ENCODE measurements around the gene RIC8B. TPM values are rescaled to one million over a fixed set of nuclear protein-coding genes. Genes with fewer than 3 reads are reported as not detected.
"Not testable (repeated sequence)": the region's sequence is repeated elsewhere in the genome, so short reads cannot be mapped to it uniquely, and the experiment has no call there.

RIC8B gene
- total RNA-seq, 1 donor from 2014 or later: 6.5 TPM

- peak; percentile 76 for TF ChIP-seq CTCF (conservative IDR thresholded peaks at IDR 0.05; ENCODE audit: low read depth, low read length)
- no peak overlapping the region for H3K4me3 ChIP-seq (ENCODE audit: low read depth, low read length)
- peak; percentile 3 for DNase-seq (ENCODE audit: low read depth)
These were observed 145.5 kb downstream of the RIC8B start for GRCh38 chr12:106919910-106920544.

- DNase-seq (ENCODE audit: low read depth); H3K4me3 ChIP-seq (ENCODE audit: low read depth, low read length): not testable (repeated sequence)
These were observed 147.5 kb downstream of the RIC8B start for GRCh38 chr12:106921976-106922375.

- not testable (repeated sequence) for DNase-seq (ENCODE audit: low read depth)
These were observed 149.1 kb downstream of the RIC8B start for GRCh38 chr12:106923594-106923993.

DNA sequence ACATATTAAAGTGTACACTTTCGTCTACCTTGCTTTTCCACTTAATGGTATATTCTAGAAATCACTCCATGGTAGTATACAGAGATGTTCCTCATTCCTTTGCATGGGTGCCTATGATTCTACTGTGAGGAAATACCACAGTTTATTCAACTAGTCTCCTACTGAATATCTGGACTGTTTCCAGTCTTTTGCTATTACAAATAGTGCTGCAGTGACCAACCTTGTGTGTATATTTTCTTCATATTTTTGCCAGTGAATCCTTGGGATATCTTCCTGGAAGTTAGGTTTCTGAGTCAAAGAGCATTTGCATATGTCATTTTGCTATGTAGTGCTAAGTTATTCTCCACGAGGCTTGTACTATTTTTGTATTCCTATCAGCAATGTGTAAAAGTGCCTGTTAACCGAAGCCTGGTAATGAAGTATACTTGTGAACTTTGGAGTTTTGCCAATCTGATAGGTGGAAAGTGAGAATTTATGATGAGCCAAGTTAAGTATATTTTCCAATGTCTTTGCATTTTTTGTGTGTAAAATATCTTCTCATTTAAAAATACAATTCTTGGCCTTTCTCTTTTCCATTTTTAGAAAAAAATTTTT, 149.9 kb downstream of the RIC8B start:
- no peak for TF ChIP-seq CTCF (conservative IDR thresholded peaks at IDR 0.05; ENCODE audit: low read depth, low read length)
- no peak overlapping the region for H3K4me3 ChIP-seq (ENCODE audit: low read depth, low read length)
- no peak for DNase-seq (ENCODE audit: low read depth)

More at GRCh38 chr12:106923594-106923993, 149.1 kb downstream of the RIC8B start:
- not testable (repeated sequence) for H3K4me3 ChIP-seq (ENCODE audit: low read depth, low read length)

DNA sequence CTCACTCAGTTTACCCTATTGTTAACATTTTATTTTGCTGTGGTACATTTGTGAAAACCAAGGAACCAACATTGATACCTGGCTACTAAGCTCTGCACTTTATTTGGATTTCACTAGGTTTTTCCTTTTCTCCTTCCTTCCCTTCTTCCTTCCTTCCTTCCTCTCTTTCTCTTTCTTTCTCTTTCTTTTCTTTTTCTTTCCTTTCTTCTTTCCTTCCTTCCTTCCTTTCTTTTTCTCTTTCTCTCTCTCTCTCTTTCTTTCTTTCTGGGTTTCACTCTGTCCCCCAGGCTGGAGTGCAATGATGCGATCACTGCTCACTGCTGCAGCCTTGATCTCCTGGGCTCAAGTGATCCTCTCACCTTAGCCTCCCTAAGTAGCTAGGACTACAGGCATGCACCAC, 152.2 kb downstream of the RIC8B start:
- no peak for DNase-seq (ENCODE audit: low read depth)
- no peak overlapping the region for H3K4me3 ChIP-seq (ENCODE audit: low read depth, low read length)
- TF ChIP-seq CTCF (conservative IDR thresholded peaks at IDR 0.05; ENCODE audit: low read depth, low read length): no peak

GRCh38 chr12:106934277-106934676, 159.8 kb downstream of the RIC8B start:
- TF ChIP-seq CTCF (conservative IDR thresholded peaks at IDR 0.05; ENCODE audit: low read depth, low read length): no peak
- DNase-seq (ENCODE audit: low read depth): no peak
- no peak overlapping the region for H3K4me3 ChIP-seq (ENCODE audit: low read depth, low read length)

Other genes with a start within 250 kb of the RIC8B start
- gene RFX4, start 191.7 kb upstream of the RIC8B start, total RNA-seq: not detected in 2 replicates
- gene TMEM263, start 181.2 kb downstream of the RIC8B start, total RNA-seq: 33.5 and 40.1 TPM in 2 replicates
- gene MTERF2, start 212.5 kb downstream of the RIC8B start, total RNA-seq: 2.9 and 5.7 TPM in 2 replicates

Data from epithelial cell of proximal tubule (primary cell).